ENCODE data around the gene ARID2.

The ARID2 gene

GRCh38 chr12:45918818-45919217, 189.3 kb downstream of the ARID2 start:
- Histone ChIP-seq H3K9me3 (ENCODE audit: control insufficient read depth, insufficient read depth, low read length) (no peaks in the 10 kb centered on the region), H3K4me1 (ENCODE audit: insufficient read depth, low read length) (no peaks in the 10 kb centered on the region), H3K9ac (ENCODE audit: low read depth, low read length) (no peak overlapping the region), H3K36me3 (ENCODE audit: insufficient read depth, low read length) (no peaks in the 10 kb centered on the region)

- no peaks in the 10 kb centered on the region for H3K4me1 ChIP-seq (ENCODE audit: insufficient read depth, low read length)
- H3K36me3 ChIP-seq (ENCODE audit: insufficient read depth, low read length): peaks cover 19% of the 10 kb centered on the region
- H3K9me3 ChIP-seq (ENCODE audit: control insufficient read depth, insufficient read depth, low read length): no peaks in the 10 kb centered on the region
- H3K9ac ChIP-seq (ENCODE audit: low read depth, low read length): no peak overlapping the region
Observed at GRCh38 chr12:45928309-45928708, 198.8 kb downstream of the ARID2 start.

GRCh38 chr12:45930369-45930768, 200.9 kb downstream of the ARID2 start:
- Histone ChIP-seq H3K4me1 (ENCODE audit: insufficient read depth, low read length) (no peaks in the 10 kb centered on the region), H3K36me3 (ENCODE audit: insufficient read depth, low read length) (peaks cover 19% of the 10 kb centered on the region), H3K9ac (ENCODE audit: low read depth, low read length) (no peak overlapping the region), H3K9me3 (ENCODE audit: control insufficient read depth, insufficient read depth, low read length) (no peaks in the 10 kb centered on the region)

- Histone ChIP-seq H3K36me3 (ENCODE audit: insufficient read depth, low read length) (peaks cover 6% of the 10 kb centered on the region), H3K9ac (ENCODE audit: low read depth, low read length) (no peak overlapping the region), H3K9me3 (ENCODE audit: control insufficient read depth, insufficient read depth, low read length) (no peaks in the 10 kb centered on the region), H3K4me1 (ENCODE audit: insufficient read depth, low read length) (no peaks in the 10 kb centered on the region)
Observed at GRCh38 chr12:45933504-45933903, 204.0 kb downstream of the ARID2 start.

- Histone ChIP-seq H3K9me3 (ENCODE audit: control insufficient read depth, insufficient read depth, low read length) (no peaks in the 10 kb centered on the region), H3K9ac (ENCODE audit: low read depth, low read length) (no peak overlapping the region), H3K36me3 (ENCODE audit: insufficient read depth, low read length) (peaks cover 4% of the 10 kb centered on the region), H3K4me1 (ENCODE audit: insufficient read depth, low read length) (no peaks in the 10 kb centered on the region)
Observed at GRCh38 chr12:45934956-45935355, 205.4 kb downstream of the ARID2 start.

GRCh38 chr12:45938566-45938965, 209.1 kb downstream of the ARID2 start:
- Histone ChIP-seq H3K9ac (ENCODE audit: low read depth, low read length) (no peak overlapping the region), H3K36me3 (ENCODE audit: insufficient read depth, low read length) (peaks cover 8% of the 10 kb centered on the region; the same call in 1 of the 2 replicates), H3K9me3 (ENCODE audit: control insufficient read depth, insufficient read depth, low read length) (no peaks in the 10 kb centered on the region), H3K4me1 (ENCODE audit: insufficient read depth, low read length) (no peaks in the 10 kb centered on the region)

GRCh38 chr12:45939759-45940158, 210.3 kb downstream of the ARID2 start:
- Histone ChIP-seq H3K9ac (ENCODE audit: low read depth, low read length) (no peak overlapping the region), H3K36me3 (ENCODE audit: insufficient read depth, low read length) (peaks cover 8% of the 10 kb centered on the region; the same call in 1 of the 2 replicates), H3K9me3 (ENCODE audit: control insufficient read depth, insufficient read depth, low read length) (no peaks in the 10 kb centered on the region), H3K4me1 (ENCODE audit: insufficient read depth, low read length) (no peaks in the 10 kb centered on the region)

GRCh38 chr12:45944771-45945170, 215.3 kb downstream of the ARID2 start:
- Histone ChIP-seq H3K9me3 (ENCODE audit: control insufficient read depth, insufficient read depth, low read length) (no peaks in the 10 kb centered on the region), H3K4me1 (ENCODE audit: insufficient read depth, low read length) (no peaks in the 10 kb centered on the region), H3K9ac (ENCODE audit: low read depth, low read length) (no peak overlapping the region), H3K36me3 (ENCODE audit: insufficient read depth, low read length) (peaks cover 15% of the 10 kb centered on the region; the same call in 1 of the 2 replicates)

- Histone ChIP-seq H3K9ac (ENCODE audit: low read depth, low read length) (no peak overlapping the region), H3K36me3 (ENCODE audit: insufficient read depth, low read length) (peaks cover 15% of the 10 kb centered on the region; the same call in 1 of the 2 replicates), H3K4me1 (ENCODE audit: insufficient read depth, low read length) (no peaks in the 10 kb centered on the region), H3K9me3 (ENCODE audit: control insufficient read depth, insufficient read depth, low read length) (no peaks in the 10 kb centered on the region)
Observed at GRCh38 chr12:45946435-45946834, 216.9 kb downstream of the ARID2 start.

- Histone ChIP-seq H3K4me1 (ENCODE audit: insufficient read depth, low read length) (no peaks in the 10 kb centered on the region), H3K36me3 (ENCODE audit: insufficient read depth, low read length) (peaks cover 11% of the 10 kb centered on the region; the same call in 1 of the 2 replicates), H3K9ac (ENCODE audit: low read depth, low read length) (no peak overlapping the region), H3K9me3 (ENCODE audit: control insufficient read depth, insufficient read depth, low read length) (no peaks in the 10 kb centered on the region)
Observed at GRCh38 chr12:45948546-45948945, 219.0 kb downstream of the ARID2 start.
